NT2/D1 (cell line): ENCODE measurements around the gene EPHA1.

Source experiments
- SUZ12 ChIP-seq: IDR thresholded peaks from 2 replicates; pipeline ENCODE4 v1.6.1; 2011; ENCODE audit not compliant: insufficient read length, insufficient read depth; ENCODE audit errors: extremely low read depth
- YY1 ChIP-seq: IDR thresholded peaks from 2 replicates; pipeline ENCODE4 v1.6.1; 2011; ENCODE audit not compliant: insufficient read length, insufficient read depth
- ZNF274 ChIP-seq: IDR thresholded peaks from 2 replicates; pipeline ENCODE4 v1.6.1; 2011; ENCODE audit warnings: mild to moderate bottlenecking, low read depth, low read length

DNA sequence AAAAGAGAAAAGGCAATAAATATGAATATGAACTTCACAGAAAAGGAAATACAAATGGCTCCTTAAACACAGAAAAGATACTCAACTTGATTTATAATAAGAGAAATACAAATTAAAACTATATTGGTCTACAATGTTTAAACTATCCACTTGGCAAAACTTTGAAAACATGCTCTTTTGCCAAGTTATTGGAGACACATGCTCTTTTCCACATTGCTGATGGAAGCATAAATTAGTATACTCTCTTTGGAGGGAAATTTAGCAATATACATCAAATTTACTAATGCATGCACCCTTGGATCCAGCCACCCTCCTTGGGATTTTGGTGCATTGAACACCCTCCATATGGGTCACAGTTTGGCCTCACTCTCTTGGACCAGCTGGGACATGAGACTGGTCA lies 42.5 kb upstream of the EPHA1 start:
- TF ChIP-seq YY1 (no peak), ZNF274 (no peak), SUZ12 (no peak)
